PFSK-1 (cell line): ENCODE data around the gene MRPL10.

Experiments used
- FOXP2 ChIP-seq: optimal IDR thresholded peaks from 2 replicates; pipeline ENCODE3; 2011; ENCODE audit warnings: borderline replicate concordance, control low read depth, inconsistent platforms; ENCODE audit not compliant: insufficient read depth; ENCODE audit errors: extremely low read length, extremely low read depth
- POLR2AphosphoS5 ChIP-seq: IDR thresholded peaks from 2 replicates; pipeline ENCODE4 v1.6.1; 2012; ENCODE audit warnings: low read depth, mild to moderate bottlenecking, control low read depth, low read length, moderate library complexity
- REST ChIP-seq, 2 experiments: IDR thresholded peaks; 2 replicates each; pipeline versions ENCODE4 v1.6.1 to v1.8.0; 2011 to 2012; ENCODE audit warnings: low read depth in 2 of 2, low read length in 2 of 2, control low read depth in 1 of 2, inconsistent platforms in 1 of 2, mild to moderate bottlenecking in 1 of 2, moderate library complexity in 1 of 2; ENCODE audit not compliant: insufficient read depth in 1 of 2
- SIN3A ChIP-seq: IDR thresholded peaks from 2 replicates; pipeline ENCODE4 v1.6.1; 2012; ENCODE audit warnings: mild to moderate bottlenecking, low read length, moderate library complexity, borderline replicate concordance; ENCODE audit not compliant: insufficient read depth
- TAF1 ChIP-seq: IDR thresholded peaks from 2 replicates; pipeline ENCODE4 v1.6.1; 2012; ENCODE audit warnings: low read length, control low read depth, borderline replicate concordance; ENCODE audit not compliant: insufficient read depth

Gene MRPL10

DNA sequence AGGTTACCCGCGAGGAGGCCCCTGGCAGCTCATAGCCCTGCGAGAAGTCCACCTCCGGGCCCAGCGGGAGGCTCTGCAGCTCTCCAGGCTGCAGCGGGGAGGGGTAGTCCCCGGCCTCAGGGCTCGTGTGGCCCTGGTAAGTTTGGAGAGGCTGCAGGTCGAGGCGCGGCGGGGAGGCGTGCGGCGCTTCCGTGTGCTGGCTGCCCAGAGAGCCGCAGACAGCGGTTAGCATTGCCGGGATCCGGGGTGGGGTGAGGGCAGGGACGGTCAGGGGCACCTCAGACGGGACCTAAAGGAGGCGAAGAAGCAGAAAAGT is 16.8 kb upstream of the MRPL10 start:
- no peak for TF ChIP-seq REST (IDR thresholded peaks at IDR 0.05; ENCODE audit: insufficient read depth in 1 of 2, low read depth in 2 of 2, low read length in 2 of 2)

GRCh38 chr17:47847341-47848197 is 16.2 kb upstream of the MRPL10 start:
- TF ChIP-seq SIN3A = no peak
- TF ChIP-seq TAF1 = no peak

- TF ChIP-seq REST (IDR thresholded peaks at IDR 0.05; ENCODE audit: insufficient read depth in 1 of 2, low read depth in 2 of 2, low read length in 2 of 2) = no peak
- no peak for TF ChIP-seq FOXP2
- TF ChIP-seq SIN3A = no peak
- TF ChIP-seq POLR2AphosphoS5 = no peak
- no peak for TF ChIP-seq TAF1
These were observed 15.5 kb upstream of the MRPL10 start for GRCh38 chr17:47846716-47847340.

GRCh38 chr17:47845716-47846075 is 14.4 kb upstream of the MRPL10 start:
- TF ChIP-seq SIN3A (no peak), REST (IDR thresholded peaks at IDR 0.05; ENCODE audit: insufficient read depth in 1 of 2, low read depth in 2 of 2, low read length in 2 of 2) (no peak), POLR2AphosphoS5 (no peak), FOXP2 (no peak), TAF1 (no peak)

- no peak for TF ChIP-seq REST (IDR thresholded peaks at IDR 0.05; ENCODE audit: insufficient read depth in 1 of 2, low read depth in 2 of 2, low read length in 2 of 2)
- TF ChIP-seq SIN3A = no peak
- TF ChIP-seq POLR2AphosphoS5 = no peak
- TF ChIP-seq TAF1 = no peak
- TF ChIP-seq FOXP2 = no peak
These were observed 13.7 kb upstream of the MRPL10 start for GRCh38 chr17:47844814-47845715.
